Endodermal cell (in vitro differentiated cells): ENCODE data around the gene COASY. TPM values are rescaled to one million over a fixed set of nuclear protein-coding genes. Genes with fewer than 3 reads are reported as not detected.

Experiments
- DNase-seq: peaks from one replicate; pipeline ENCODE4 v3.0.0-alpha.2; 2017
- H3K27ac ChIP-seq: 2 replicates; pipeline ENCODE4 v1.5.1; 2013; ENCODE audit warnings: mild to moderate bottlenecking, low read depth, low read length, moderate library complexity
- H3K27me3 ChIP-seq: 2 replicates; pipeline ENCODE4 v1.6.1; 2013; ENCODE audit warnings: mild to moderate bottlenecking, low read length, moderate library complexity; ENCODE audit not compliant: insufficient read depth, control insufficient read depth, poor library complexity, severe bottlenecking
- H3K36me3 ChIP-seq: 2 replicates; pipeline ENCODE4 v1.7.0; 2013; ENCODE audit warnings: mild to moderate bottlenecking, low read length, moderate library complexity; ENCODE audit not compliant: control insufficient read depth, insufficient read depth
- H3K4me1 ChIP-seq: one replicate; pipeline ENCODE4 v1.7.0; 2013; ENCODE audit warnings: low read length; ENCODE audit not compliant: control insufficient read depth, insufficient read depth
- H3K4me3 ChIP-seq: 2 replicates; pipeline ENCODE4 v1.5.1; 2013; ENCODE audit warnings: mild to moderate bottlenecking, low read length, moderate library complexity
- H3K9ac ChIP-seq: 2 replicates; pipeline ENCODE4 v1.6.1; 2013; ENCODE audit warnings: mild to moderate bottlenecking, low read length, moderate library complexity; ENCODE audit not compliant: poor library complexity, severe bottlenecking; ENCODE audit errors: extremely low read depth
- H3K9me3 ChIP-seq: 2 replicates; pipeline ENCODE4 v1.6.1; 2013; ENCODE audit warnings: mild to moderate bottlenecking, low read length, moderate library complexity; ENCODE audit not compliant: control insufficient read depth
- H3K27ac Mint-ChIP-seq: 2 replicates; pipeline ENCODE4 v1.8.0; 2020; ENCODE audit warnings: mixed read lengths
- H3K27me3 Mint-ChIP-seq: 2 replicates; pipeline ENCODE4 v1.8.0; 2021; ENCODE audit warnings: mild to moderate bottlenecking, mixed read lengths; ENCODE audit not compliant: insufficient read depth
- H3K36me3 Mint-ChIP-seq: 2 replicates; pipeline ENCODE4 v1.8.0; 2020; ENCODE audit warnings: low read depth, mixed read lengths
- H3K4me1 Mint-ChIP-seq: 2 replicates; pipeline ENCODE4 v1.8.0; 2020; ENCODE audit warnings: mixed read lengths
- H3K4me3 Mint-ChIP-seq: 2 replicates; pipeline ENCODE4 v1.8.0; 2020; ENCODE audit warnings: mild to moderate bottlenecking, moderate library complexity, mixed read lengths
- H3K9me3 Mint-ChIP-seq: 2 replicates; pipeline ENCODE4 v1.8.0; 2020; ENCODE audit warnings: mild to moderate bottlenecking, mixed read lengths
- CTCF ChIP-seq: fragments of 200-600 bp; sonication (generic); conservative IDR thresholded peaks from 2 replicates; pipeline ENCODE4 v1.5.0; 2021; ENCODE audit warnings: antibody characterized with exemption, mild to moderate bottlenecking
- WGBS, 2 experiments: methylation state at CpG; one replicate each; pipeline versions ENCODE4 v1.1.5 to v1.1.7; 2013; ENCODE audit warnings: missing lambda C conversion rate in 2 of 2, mixed read lengths in 1 of 2; ENCODE audit not compliant: insufficient coverage in 1 of 2, insufficient read length in 1 of 2; 5-methylcytosine and 5-hydroxymethylcytosine counted together
- total RNA-seq, 2 donors: library from RNA; stranded (reverse); fragmentation: NEBNext Ultra II Directional in 1 of 2; extraction: Animal tissue kit (Norgen Biotek cat#: 25700) in 1 of 2; gene quantifications; 2 replicates in 1 of 2; 3 replicates in 1 of 2; pipeline ENCODE4 v1.2.1, GENCODE V29; 2021

COASY gene
- total RNA-seq, 2 donors from 2014 or later: 97.7 to 99.4 TPM

DNA sequence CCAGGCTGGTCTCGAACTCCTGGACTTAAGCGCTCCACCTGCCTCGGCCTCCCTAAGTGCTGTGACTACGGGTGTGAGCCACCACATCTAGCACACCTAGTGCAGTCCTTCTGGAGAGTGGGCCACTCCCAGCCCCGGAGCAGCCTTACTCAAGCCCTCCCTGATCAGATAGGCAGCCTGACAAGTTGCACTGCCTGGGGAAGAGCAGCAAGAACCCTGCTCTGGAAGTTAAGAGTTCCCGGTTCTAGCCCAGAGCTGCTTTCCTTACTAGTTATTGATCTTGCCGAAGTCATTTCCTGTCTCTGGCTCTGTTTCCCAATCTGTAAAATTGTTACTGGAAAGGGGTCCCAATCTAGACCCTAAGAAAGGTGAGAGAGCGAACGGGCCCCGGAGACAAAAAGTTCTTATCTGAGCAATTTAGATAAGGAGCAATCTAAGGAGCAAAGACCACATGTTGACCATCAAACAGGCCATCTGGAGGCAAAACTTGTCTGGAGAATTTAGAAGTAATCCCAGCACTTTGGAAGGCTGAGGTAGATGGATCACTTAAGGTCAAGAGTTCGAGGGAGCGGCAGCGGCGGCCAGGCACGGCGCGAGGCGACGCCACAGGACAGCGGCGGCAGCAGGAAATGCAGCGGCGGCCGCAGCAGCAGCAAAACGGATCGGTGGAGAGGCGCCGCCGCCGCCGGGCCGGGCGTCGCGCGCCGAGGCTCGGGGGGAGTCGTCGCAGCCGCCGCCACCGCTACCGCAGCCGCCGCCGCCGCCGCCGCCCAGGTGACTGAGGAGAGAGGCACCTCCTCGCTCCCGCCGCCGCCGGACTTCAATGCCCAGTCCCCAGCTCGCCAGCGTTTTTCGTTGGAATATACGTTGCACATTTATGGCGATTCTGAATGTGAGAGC is 30.2 kb upstream of the COASY start:
- Mint-ChIP-seq H3K27ac (peak overlapping the region; percentile 86), H3K4me1 (peaks cover 24% of the 10 kb centered on the region), H3K27me3 (no peaks in the 10 kb centered on the region), H3K9me3 (peaks cover 13% of the 10 kb centered on the region), H3K4me3 (peak overlapping the region; percentile 50), H3K36me3 (no peaks in the 10 kb centered on the region)
- peak; percentile 91 for DNase-seq
- WGBS, 2 experiments: 15 to 24% methylated on average over 38 to 60 of the region's 60 CpGs
- no peak overlapping the region for H3K4me3 ChIP-seq
- TF ChIP-seq CTCF: peak; percentile 63
- H3K4me1 ChIP-seq: peaks cover 6% of the 10 kb centered on the region
- H3K27me3 ChIP-seq: no peaks in the 10 kb centered on the region
- no peaks in the 10 kb centered on the region for H3K36me3 ChIP-seq
- peaks cover 13% of the 10 kb centered on the region for H3K9me3 ChIP-seq
- no peak overlapping the region for H3K27ac ChIP-seq
- H3K9ac ChIP-seq: no peak overlapping the region

DNA sequence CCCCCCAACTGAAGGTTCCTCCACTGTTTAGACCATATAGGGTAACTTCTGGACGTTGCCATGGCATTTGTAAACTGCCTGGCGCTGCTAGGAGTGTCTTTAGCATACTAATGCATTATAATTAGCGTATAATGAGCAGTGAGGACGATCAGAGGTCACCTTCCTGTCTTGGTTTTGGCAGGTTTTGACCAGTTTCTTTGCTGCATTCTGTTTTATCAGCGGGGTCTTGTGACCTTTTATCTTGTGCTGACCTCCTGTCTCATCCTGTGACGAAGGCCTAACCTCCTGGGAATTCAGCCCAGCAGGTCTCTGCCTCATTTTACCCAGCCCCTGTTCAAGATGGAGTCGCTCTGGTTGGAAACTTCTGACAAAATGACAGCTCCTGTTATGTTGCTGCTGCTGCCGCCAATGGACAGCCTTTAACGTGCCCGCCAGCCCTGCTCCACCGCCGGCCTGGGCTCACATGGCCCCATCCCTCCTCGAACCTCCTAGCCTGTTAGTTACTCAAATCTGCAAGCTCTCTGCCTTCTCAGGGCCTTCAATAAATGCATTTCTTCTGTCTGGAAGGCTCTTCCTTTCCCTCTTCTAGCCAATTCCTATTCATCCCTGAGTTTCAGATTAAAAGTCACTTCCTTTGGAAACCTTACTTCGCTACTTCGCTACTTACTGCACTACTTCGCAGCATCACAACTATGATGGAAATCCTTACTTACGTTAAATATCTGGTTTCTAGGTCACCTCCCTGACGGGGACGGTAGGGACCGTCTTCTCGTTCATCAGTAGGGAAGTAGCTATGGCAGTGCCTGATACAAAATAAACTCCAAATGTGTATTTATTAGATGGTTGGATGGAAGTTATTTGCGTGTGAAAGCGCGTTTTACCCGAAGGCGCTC is 26.5 kb upstream of the COASY start:
- Histone ChIP-seq H3K9me3 (no peaks in the 10 kb centered on the region), H3K36me3 (peaks cover 6% of the 10 kb centered on the region), H3K4me3 (peak overlapping the region; percentile 78), H3K27ac (no peak overlapping the region), H3K4me1 (peaks cover 10% of the 10 kb centered on the region), H3K27me3 (no peaks in the 10 kb centered on the region), H3K9ac (no peak overlapping the region)
- H3K27ac Mint-ChIP-seq: peak overlapping the region; percentile 48
- peak overlapping the region; percentile 73 for H3K4me3 Mint-ChIP-seq
- H3K27me3 Mint-ChIP-seq: no peaks in the 10 kb centered on the region
- peaks cover 18% of the 10 kb centered on the region for H3K4me1 Mint-ChIP-seq
- H3K36me3 Mint-ChIP-seq: peaks cover 12% of the 10 kb centered on the region
- no peak for TF ChIP-seq CTCF
- 63 to 75% methylated on average over 21 to 26 of the region's 26 CpGs for WGBS, 2 experiments
- H3K9me3 Mint-ChIP-seq: no peaks in the 10 kb centered on the region
- no peak for DNase-seq

GRCh38 chr17:42536048-42536371 is 25.9 kb upstream of the COASY start, which contains the start of gene NAGLU:
NAGLU (plus strand) TSS chr17:42536241; CDS start chr17:42536273, 32 bp downstream.
- Histone ChIP-seq H3K27ac (no peak within 1 kb of the TSS), H3K9me3 (no peaks in the 10 kb centered on the region), H3K4me1 (peaks cover 8% of the 10 kb centered on the region), H3K27me3 (no peaks in the 10 kb centered on the region), H3K4me3 (peak within 1 kb of the TSS; percentile 93), H3K36me3 (peaks cover 6% of the 10 kb centered on the region), H3K9ac (peak within 1 kb of the TSS; percentile 62)
- WGBS, 2 experiments: 0 to 1% methylated on average over 7 to 40 of the region's 40 CpGs
- H3K36me3 Mint-ChIP-seq: peaks cover 17% of the 10 kb centered on the region
- peak; percentile 97 for DNase-seq
- no peak for TF ChIP-seq CTCF
- peak within 1 kb of the TSS; percentile 58 for H3K27ac Mint-ChIP-seq
- H3K4me1 Mint-ChIP-seq: peaks cover 13% of the 10 kb centered on the region
- peak within 1 kb of the TSS; percentile 73 for H3K4me3 Mint-ChIP-seq
- no peaks in the 10 kb centered on the region for H3K27me3 Mint-ChIP-seq
- H3K9me3 Mint-ChIP-seq: no peaks in the 10 kb centered on the region
